NT2/D1 (cell line): ENCODE measurements around the gene PRKAR1A.

ENCODE experiments used
- SUZ12 ChIP-seq: IDR thresholded peaks from 2 replicates; pipeline ENCODE4 v1.6.1; 2011; ENCODE audit not compliant: insufficient read length, insufficient read depth; ENCODE audit errors: extremely low read depth
- YY1 ChIP-seq: IDR thresholded peaks from 2 replicates; pipeline ENCODE4 v1.6.1; 2011; ENCODE audit not compliant: insufficient read length, insufficient read depth
- ZNF274 ChIP-seq: IDR thresholded peaks from 2 replicates; pipeline ENCODE4 v1.6.1; 2011; ENCODE audit warnings: mild to moderate bottlenecking, low read depth, low read length

DNA sequence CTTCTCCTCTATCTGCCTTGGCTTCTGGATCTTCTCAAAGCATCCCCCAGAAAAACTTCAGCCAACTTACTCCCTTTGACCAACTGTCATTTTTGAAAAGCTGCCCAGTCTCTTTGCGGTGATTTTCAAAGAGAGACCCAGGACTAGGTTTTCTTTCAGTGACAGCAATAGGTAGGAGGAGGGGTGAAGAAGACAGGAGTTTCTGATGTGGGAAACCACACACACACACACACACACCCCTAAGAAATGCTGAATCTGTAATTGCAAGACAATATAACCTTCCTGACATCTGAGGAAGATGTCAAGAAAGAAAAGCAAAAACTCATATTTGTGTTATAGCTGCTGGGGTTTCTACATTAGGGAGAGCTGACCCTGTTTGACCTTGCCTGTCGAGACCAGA, 83.8 kb downstream of the PRKAR1A start:
- TF ChIP-seq ZNF274 = no peak
- TF ChIP-seq SUZ12 = no peak
- TF ChIP-seq YY1 = no peak
